ENCODE data around the gene CPA4.

CPA4 gene

GRCh38 chr7:130346941-130347340 is 54.0 kb downstream of the CPA4 start:
- no peak for TF ChIP-seq CTCF (IDR thresholded peaks at IDR 0.05)

- no peak for TF ChIP-seq CTCF (IDR thresholded peaks at IDR 0.05)
Measured at GRCh38 chr7:130349911-130350782, 57.2 kb downstream of the CPA4 start.

- no peak for TF ChIP-seq CTCF (IDR thresholded peaks at IDR 0.05)
Measured at GRCh38 chr7:130350945-130351790, 58.2 kb downstream of the CPA4 start.

GRCh38 chr7:130351791-130352090 is 58.8 kb downstream of the CPA4 start:
- no peak for TF ChIP-seq CTCF (IDR thresholded peaks at IDR 0.05)

- no peak for TF ChIP-seq CTCF (IDR thresholded peaks at IDR 0.05)
Measured at GRCh38 chr7:130352194-130353074, 59.5 kb downstream of the CPA4 start.

- no peak for TF ChIP-seq CTCF (IDR thresholded peaks at IDR 0.05)
Measured at GRCh38 chr7:130353196-130353595, 60.2 kb downstream of the CPA4 start.

All from LNCAP (cell line).